Hepatocyte (in vitro differentiated cells): ENCODE data around the gene LRMDA.

Experiments used
- CTCF ChIP-seq: fragments of 200-600 bp; sonication (generic); IDR thresholded peaks from 2 replicates; pipeline ENCODE4 v1.5.1; 2016; ENCODE audit warnings: antibody characterized with exemption, mild to moderate bottlenecking; ENCODE audit not compliant: poor library complexity
- EZH2phosphoT487 ChIP-seq: fragments of 200-600 bp; sonication (generic); IDR thresholded peaks from one replicate; pipeline ENCODE4 v1.6.1; 2018; ENCODE audit warnings: antibody characterized with exemption, mild to moderate bottlenecking, low read depth, moderate library complexity; ENCODE audit not compliant: unreplicated experiment, severe bottlenecking

DNA sequence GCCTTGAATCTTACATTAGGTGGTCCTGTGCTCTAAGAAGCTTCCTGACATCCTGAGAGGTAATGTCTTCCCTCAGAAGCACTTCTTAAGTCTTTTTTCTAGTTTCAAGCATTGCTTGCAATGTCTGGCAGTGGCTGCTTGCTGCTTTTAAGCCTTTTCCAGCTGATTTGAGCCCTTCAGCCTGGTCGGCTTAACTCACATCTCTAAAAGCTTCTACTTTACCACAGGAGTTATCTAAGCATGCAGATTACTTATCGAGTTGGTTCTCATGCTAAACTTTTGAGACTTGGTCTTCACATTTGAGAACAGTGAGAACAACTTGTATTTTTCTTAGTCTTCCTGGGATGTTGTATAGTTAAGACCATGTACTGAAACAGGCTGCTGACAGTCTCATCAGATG is 3.9 kb downstream of the LRMDA start:
- TF ChIP-seq CTCF (no peak), EZH2phosphoT487 (no peak)
